Neural crest cell (in vitro differentiated cells): ENCODE results near the gene PHTF2. TPM values are rescaled to one million over a fixed set of nuclear protein-coding genes. Genes with fewer than 3 reads are reported as not detected.

Experiments used
- DNase-seq: peaks from one replicate; pipeline ENCODE4 v3.0.0; 2021; ENCODE audit warnings: low read depth, mixed read lengths, low spot score
- H3K27ac Mint-ChIP-seq: one replicate; pipeline ENCODE4 v1.8.0; 2021; ENCODE audit warnings: mild to moderate bottlenecking, mixed read lengths; ENCODE audit not compliant: unreplicated experiment
- H3K27me3 Mint-ChIP-seq: 2 replicates; pipeline ENCODE4 v1.8.0; 2021; ENCODE audit warnings: low read depth, mild to moderate bottlenecking, mixed read lengths
- H3K36me3 Mint-ChIP-seq: 2 replicates; pipeline ENCODE4 v1.8.0; 2021; ENCODE audit warnings: low read depth, mild to moderate bottlenecking, mixed read lengths
- H3K4me1 Mint-ChIP-seq: 2 replicates; pipeline ENCODE4 v1.8.0; 2021; ENCODE audit warnings: mixed read lengths
- H3K4me3 Mint-ChIP-seq: one replicate; pipeline ENCODE4 v1.8.0; 2021; ENCODE audit warnings: mild to moderate bottlenecking, mixed read lengths
- H3K9me3 Mint-ChIP-seq: 2 replicates; pipeline ENCODE4 v1.8.0; 2021; ENCODE audit warnings: mixed read lengths
- total RNA-seq: library from RNA; stranded (reverse); gene quantifications from 2 replicates; pipeline ENCODE4 v1.2.1, GENCODE V29; 2021
- TF ChIP-seq, protein P1 (sequence below): fragments of 200-600 bp; sonication (generic); conservative IDR thresholded peaks from 2 replicates; pipeline ENCODE4 v1.5.0; 2021; ENCODE audit warnings: antibody characterized with exemption, mild to moderate bottlenecking

PHTF2 gene
- total RNA-seq, 1 donor from 2014 or later, result 19.8 TPM

DNA sequence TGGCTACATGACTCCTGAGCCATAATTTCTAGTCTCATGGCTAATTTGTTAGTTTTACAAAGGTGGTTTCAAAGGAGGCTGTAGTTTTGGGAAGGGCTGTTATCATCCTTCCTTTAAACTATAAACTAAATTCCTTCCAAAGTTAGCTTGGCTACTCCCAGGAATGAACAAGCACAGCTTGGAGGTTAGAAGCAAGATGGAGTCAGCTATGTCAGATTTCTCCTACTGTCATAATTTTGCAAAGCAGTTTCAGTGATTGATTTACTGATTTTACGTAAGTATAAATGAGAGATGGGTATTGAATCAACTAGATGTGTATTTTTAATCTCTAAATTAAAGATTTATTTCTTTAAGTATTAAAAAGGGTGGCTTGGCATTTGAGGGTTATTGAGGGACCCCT is 79.9 kb downstream of the PHTF2 start:
- Mint-ChIP-seq H3K36me3 (peaks cover 11% of the 10 kb centered on the region), H3K27me3 (no peaks in the 10 kb centered on the region), H3K4me3 (no peak overlapping the region), H3K4me1 (peaks cover 9% of the 10 kb centered on the region), H3K27ac (no peak overlapping the region), H3K9me3 (peaks cover 3% of the 10 kb centered on the region)
- TF ChIP-seq, protein P1, sequence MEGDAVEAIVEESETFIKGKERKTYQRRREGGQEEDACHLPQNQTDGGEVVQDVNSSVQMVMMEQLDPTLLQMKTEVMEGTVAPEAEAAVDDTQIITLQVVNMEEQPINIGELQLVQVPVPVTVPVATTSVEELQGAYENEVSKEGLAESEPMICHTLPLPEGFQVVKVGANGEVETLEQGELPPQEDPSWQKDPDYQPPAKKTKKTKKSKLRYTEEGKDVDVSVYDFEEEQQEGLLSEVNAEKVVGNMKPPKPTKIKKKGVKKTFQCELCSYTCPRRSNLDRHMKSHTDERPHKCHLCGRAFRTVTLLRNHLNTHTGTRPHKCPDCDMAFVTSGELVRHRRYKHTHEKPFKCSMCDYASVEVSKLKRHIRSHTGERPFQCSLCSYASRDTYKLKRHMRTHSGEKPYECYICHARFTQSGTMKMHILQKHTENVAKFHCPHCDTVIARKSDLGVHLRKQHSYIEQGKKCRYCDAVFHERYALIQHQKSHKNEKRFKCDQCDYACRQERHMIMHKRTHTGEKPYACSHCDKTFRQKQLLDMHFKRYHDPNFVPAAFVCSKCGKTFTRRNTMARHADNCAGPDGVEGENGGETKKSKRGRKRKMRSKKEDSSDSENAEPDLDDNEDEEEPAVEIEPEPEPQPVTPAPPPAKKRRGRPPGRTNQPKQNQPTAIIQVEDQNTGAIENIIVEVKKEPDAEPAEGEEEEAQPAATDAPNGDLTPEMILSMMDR, result no peak
- no peak for DNase-seq

DNA sequence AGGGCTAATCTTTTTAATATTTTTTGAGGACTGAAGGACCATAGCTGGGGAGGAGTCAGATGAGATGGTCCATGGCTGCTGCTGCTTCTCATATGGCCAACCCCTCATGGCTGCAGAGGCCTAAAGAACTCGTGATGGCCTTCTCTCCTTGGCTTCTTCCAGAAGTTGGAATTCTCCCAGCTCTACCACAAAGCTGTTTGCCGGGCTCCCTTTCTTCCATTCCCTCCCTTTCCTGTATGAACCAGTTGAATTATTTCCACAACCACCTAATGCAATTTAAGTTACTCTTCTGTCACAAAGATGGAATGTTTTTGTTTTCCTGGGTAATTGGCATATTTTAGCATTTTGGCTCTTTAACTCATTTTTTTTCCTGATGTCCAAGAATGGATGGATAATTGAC is 80.7 kb downstream of the PHTF2 start:
- peaks cover 11% of the 10 kb centered on the region for H3K36me3 Mint-ChIP-seq
- TF ChIP-seq, protein P1, result no peak
- no peaks in the 10 kb centered on the region for H3K27me3 Mint-ChIP-seq
- H3K9me3 Mint-ChIP-seq, result peaks cover 3% of the 10 kb centered on the region
- no peak overlapping the region for H3K4me3 Mint-ChIP-seq
- H3K27ac Mint-ChIP-seq, result no peak overlapping the region
- peaks cover 9% of the 10 kb centered on the region for H3K4me1 Mint-ChIP-seq
- DNase-seq, result no peak

- peaks cover 3% of the 10 kb centered on the region for H3K9me3 Mint-ChIP-seq
- no peaks in the 10 kb centered on the region for H3K27me3 Mint-ChIP-seq
- H3K4me3 Mint-ChIP-seq, result no peak overlapping the region
- H3K4me1 Mint-ChIP-seq, result peaks cover 9% of the 10 kb centered on the region
- H3K27ac Mint-ChIP-seq, result no peak overlapping the region
- no peak for DNase-seq
- peaks cover 8% of the 10 kb centered on the region for H3K36me3 Mint-ChIP-seq
- TF ChIP-seq, protein P1, result no peak
Observed at GRCh38 chr7:77881871-77882270, 83.3 kb downstream of the PHTF2 start.

DNA sequence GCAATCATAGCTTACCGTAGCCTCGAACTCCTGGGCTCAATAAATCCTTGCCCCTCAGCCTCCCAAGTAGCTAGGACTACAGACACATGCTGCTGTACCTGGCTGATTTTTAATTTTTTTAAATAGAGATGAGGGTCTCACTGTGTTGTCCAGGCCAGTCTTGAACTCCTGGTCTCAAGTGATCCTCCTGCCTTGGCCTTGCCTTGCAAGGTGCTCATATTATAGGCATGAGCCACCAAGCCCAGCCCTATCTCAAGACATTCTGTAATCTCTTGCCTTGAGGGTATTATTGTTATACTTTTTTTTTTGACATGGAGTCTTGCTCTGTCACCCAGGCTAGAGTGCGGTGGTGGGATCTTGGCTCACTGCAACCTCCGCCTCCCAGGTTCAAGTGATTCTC is 86.6 kb downstream of the PHTF2 start:
- H3K4me3 Mint-ChIP-seq, result no peak overlapping the region
- TF ChIP-seq, protein P1, result no peak
- no peaks in the 10 kb centered on the region for H3K27me3 Mint-ChIP-seq
- peaks cover 3% of the 10 kb centered on the region for H3K36me3 Mint-ChIP-seq
- DNase-seq, result no peak
- H3K27ac Mint-ChIP-seq, result no peak overlapping the region
- H3K4me1 Mint-ChIP-seq, result peaks cover 8% of the 10 kb centered on the region
- no peaks in the 10 kb centered on the region for H3K9me3 Mint-ChIP-seq

- DNase-seq, result no peak
- H3K27me3 Mint-ChIP-seq, result no peaks in the 10 kb centered on the region
- no peaks in the 10 kb centered on the region for H3K36me3 Mint-ChIP-seq
- H3K4me3 Mint-ChIP-seq, result no peak overlapping the region
- no peak overlapping the region for H3K27ac Mint-ChIP-seq
- TF ChIP-seq, protein P1, result no peak
- peaks cover 8% of the 10 kb centered on the region for H3K4me1 Mint-ChIP-seq
- H3K9me3 Mint-ChIP-seq, result no peaks in the 10 kb centered on the region
Observed at GRCh38 chr7:77887567-77887966, 89.0 kb downstream of the PHTF2 start.

DNA sequence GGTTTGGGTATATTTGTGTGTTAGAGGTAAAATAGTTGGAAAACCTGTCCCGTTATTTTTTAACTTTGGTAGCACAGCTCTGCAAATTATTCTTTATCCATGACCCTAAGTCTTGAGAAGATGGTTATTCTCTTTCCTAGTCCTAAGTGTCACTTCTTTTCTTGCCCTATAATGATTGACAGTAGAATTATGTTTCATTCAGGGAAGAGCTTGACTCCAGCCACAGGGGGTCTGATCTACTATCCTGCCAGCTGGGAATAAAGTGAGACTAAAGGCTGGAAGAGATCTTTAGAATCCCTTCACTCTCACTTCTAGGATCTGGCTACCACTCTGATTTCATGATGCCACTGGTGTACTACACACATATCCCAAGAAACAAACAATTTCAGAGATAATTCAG is 90.4 kb downstream of the PHTF2 start:
- no peak for DNase-seq
- no peaks in the 10 kb centered on the region for H3K36me3 Mint-ChIP-seq
- peaks cover 8% of the 10 kb centered on the region for H3K4me1 Mint-ChIP-seq
- H3K27ac Mint-ChIP-seq, result no peak overlapping the region
- H3K27me3 Mint-ChIP-seq, result no peaks in the 10 kb centered on the region
- TF ChIP-seq, protein P1, result no peak
- H3K9me3 Mint-ChIP-seq, result no peaks in the 10 kb centered on the region
- H3K4me3 Mint-ChIP-seq, result no peak overlapping the region
